PC-9 (cell line): Measurements from ENCODE around the gene CC2D1A. TPM values are rescaled to one million over a fixed set of nuclear protein-coding genes. Genes with fewer than 3 reads are reported as not detected.

ENCODE experiments used
- BruUV-seq: library from RNA; stranded (reverse); fragments of 400-500 nt; replicated peaks from 2 replicates; lab custom pipeline; 2021; lab: Mats Ljungman, UMichigan
- CTCF ChIA-PET: fragments of 300-600 bp; sonication (Branson Sonifier 250); formaldehyde crosslinking; loops from one replicate; lab custom pipeline; 2022; ENCODE audit warnings: antibody characterized with exemption; lab: Charles Lee
- POLR2A ChIA-PET: fragments of 300-600 bp; sonication (Branson Sonifier 250); formaldehyde crosslinking; loops from one replicate; lab custom pipeline; 2022; ENCODE audit warnings: antibody characterized with exemption; ENCODE audit not compliant: unreplicated experiment; lab: Charles Lee
- DNase-seq, 2 experiments: peaks; one replicate each; pipeline versions ENCODE4 v3.0.0 to v3.0.0-alpha.2; 2015 to 2022; ENCODE audit warnings: mixed read lengths in 1 of 2
- H2AFZ ChIP-seq: fragments of 200-600 bp; sonication (generic); 2 replicates; pipeline ENCODE4 v1.8.1; 2017; ENCODE audit warnings: antibody characterized with exemption
- H3F3A ChIP-seq: fragments of 200-600 bp; sonication (generic); 2 replicates; pipeline ENCODE4 v1.8.1; 2017; ENCODE audit warnings: antibody characterized with exemption, mild to moderate bottlenecking, low read depth; ENCODE audit not compliant: insufficient read depth
- H3K27ac ChIP-seq: fragments of 200-600 bp; sonication (generic); 2 replicates; pipeline ENCODE4 v1.6.1; 2016; ENCODE audit warnings: mixed run types
- H3K27me3 ChIP-seq: fragments of 200-600 bp; sonication (generic); 2 replicates; pipeline ENCODE4 v1.6.1; 2016; ENCODE audit warnings: low read depth, mixed run types; ENCODE audit not compliant: insufficient read depth
- H3K36me3 ChIP-seq: fragments of 200-600 bp; sonication (generic); 2 replicates; pipeline ENCODE4 v1.6.1; 2016; ENCODE audit warnings: low read depth, mixed run types
- H3K4me1 ChIP-seq: fragments of 200-600 bp; sonication (generic); replicated peaks from 2 replicates; pipeline ENCODE4 v1.6.1; 2016; ENCODE audit warnings: mixed run types; ENCODE audit not compliant: insufficient read depth
- H3K4me2 ChIP-seq: fragments of 200-600 bp; sonication (generic); 2 replicates; pipeline ENCODE4 v1.6.1; 2017; ENCODE audit warnings: mixed run types
- H3K4me3 ChIP-seq: fragments of 200-600 bp; sonication (generic); 2 replicates; pipeline ENCODE4 v1.6.1; 2016; ENCODE audit warnings: mixed run types
- H3K79me2 ChIP-seq: fragments of 200-600 bp; sonication (generic); 2 replicates; pipeline ENCODE4 v1.6.1; 2017; ENCODE audit warnings: low read depth, mixed run types
- H3K9me2 ChIP-seq: fragments of 200-600 bp; sonication (generic); 2 replicates; pipeline ENCODE4 v1.8.1; 2017; ENCODE audit warnings: mild to moderate bottlenecking; ENCODE audit not compliant: insufficient read depth
- H3K9me3 ChIP-seq: fragments of 200-600 bp; sonication (generic); 2 replicates; pipeline ENCODE4 v1.8.1; 2016; ENCODE audit warnings: low read depth; ENCODE audit not compliant: insufficient read depth
- H4K20me1 ChIP-seq: fragments of 200-600 bp; sonication (generic); 2 replicates; pipeline ENCODE4 v1.8.1; 2017; ENCODE audit not compliant: insufficient read depth
- CTCF ChIP-seq: fragments of 200-600 bp; sonication (generic); conservative IDR thresholded peaks from 2 replicates; pipeline ENCODE4 v1.6.1; 2017; ENCODE audit warnings: mixed run types, antibody characterized with exemption, mild to moderate bottlenecking, moderate library complexity
- EZH2 ChIP-seq: fragments of 200-600 bp; sonication (generic); IDR thresholded peaks from 2 replicates; pipeline ENCODE4 v1.8.0; 2017; ENCODE audit warnings: antibody characterized with exemption, low read depth
- intact Hi-C: fragments of 100-400 bp; cut with micrococcal nuclease; formaldehyde crosslinking; loops from one replicate; pipeline ENCODE4 v1.10.0; 2022; ENCODE audit not compliant: unreplicated experiment
- total RNA-seq: library from RNA; stranded (reverse); gene quantifications from 2 replicates; pipeline ENCODE4 v1.2.3, GENCODE V29; 2021

The CC2D1A gene
- total RNA-seq, 1 experiment from 2014 or later, result 55.1 TPM

- no peak overlapping the region for H3K4me2 ChIP-seq
- BruUV-seq, result no TSS peak
- H3F3A ChIP-seq, result no peaks in the 10 kb centered on the region
- no peaks in the 10 kb centered on the region for H3K36me3 ChIP-seq
- no peaks in the 10 kb centered on the region for H3K27me3 ChIP-seq
- peaks cover 6% of the 10 kb centered on the region for H3K4me1 ChIP-seq
- H2AFZ ChIP-seq, result no peak overlapping the region
- no peak for TF ChIP-seq CTCF
- TF ChIP-seq EZH2, result no peak
- POLR2A ChIA-PET, result no interaction called here
- peaks cover 8% of the 10 kb centered on the region for H4K20me1 ChIP-seq
- DNase-seq, result no peak
- CTCF ChIA-PET, result no interaction called here
- H3K4me3 ChIP-seq, result no peak overlapping the region
- intact Hi-C loops, result no loop called here
- no peaks in the 10 kb centered on the region for H3K9me2 ChIP-seq
- no peaks in the 10 kb centered on the region for H3K9me3 ChIP-seq
- no peak overlapping the region for H3K27ac ChIP-seq
- H3K79me2 ChIP-seq, result peaks cover 18% of the 10 kb centered on the region
These were observed 45.0 kb downstream of the CC2D1A start for GRCh38 chr19:13951043-13951442.

GRCh38 chr19:13951799-13952153, 45.8 kb downstream of the CC2D1A start:
- POLR2A ChIA-PET, result interaction anchor here (0.7 kb wide), 1 partner anchor 659 kb away, joined by 8 read pairs; no protein-coding TSS in a partner anchor
- Histone ChIP-seq H3F3A (no peaks in the 10 kb centered on the region), H3K27ac (no peak overlapping the region), H3K36me3 (no peaks in the 10 kb centered on the region), H3K9me2 (no peaks in the 10 kb centered on the region), H3K79me2 (peaks cover 18% of the 10 kb centered on the region), H3K4me1 (peaks cover 6% of the 10 kb centered on the region), H3K9me3 (no peaks in the 10 kb centered on the region), H3K4me2 (peak overlapping the region; percentile 37), H3K4me3 (0 out of 2 replicates have a peak overlapping the region, but pooled peaks have one; percentile 5), H2AFZ (no peak overlapping the region), H4K20me1 (peaks cover 8% of the 10 kb centered on the region), H3K27me3 (no peaks in the 10 kb centered on the region)
- TF ChIP-seq EZH2 (no peak), CTCF (no peak)
- no peak for DNase-seq
- intact Hi-C loops, result loop anchor here (2.0 kb wide), 2 partner anchors 59 to 71 kb away; no protein-coding TSS in a partner anchor
- no TSS peak for BruUV-seq
- CTCF ChIA-PET, result no interaction called here

- intact Hi-C loops, result loop anchor here (2.0 kb wide), 2 partner anchors 60 to 72 kb away; no protein-coding TSS in a partner anchor
- no peaks in the 10 kb centered on the region for H3K9me3 ChIP-seq
- H4K20me1 ChIP-seq, result peaks cover 8% of the 10 kb centered on the region
- ChIA-PET POLR2A (interaction anchor here (0.6 to 0.7 kb wide), 2 partner anchors 107 to 658 kb away, joined by 4 to 8 read pairs; no protein-coding TSS in a partner anchor), CTCF (interaction anchor here (0.6 to 1.1 kb wide), 2 partner anchors 90 to 129 kb away, joined by 4 to 7 read pairs; no protein-coding TSS in a partner anchor)
- H3K4me2 ChIP-seq, result peak within 1 kb of the TSS; percentile 100
- H3K36me3 ChIP-seq, result 0 out of 2 replicates have a peak, but pooled peaks cover 3% of the 10 kb centered on the region
- H3K27ac ChIP-seq, result no peak within 1 kb of the TSS
- H3K27me3 ChIP-seq, result no peaks in the 10 kb centered on the region
- no peaks in the 10 kb centered on the region for H3K9me2 ChIP-seq
- no peak for TF ChIP-seq CTCF
- H3F3A ChIP-seq, result no peaks in the 10 kb centered on the region
- H3K79me2 ChIP-seq, result peaks cover 18% of the 10 kb centered on the region
- BruUV-seq, result TSS peak; percentile 25
- peak within 1 kb of the TSS; percentile 85 for H2AFZ ChIP-seq
- H3K4me3 ChIP-seq, result peak within 1 kb of the TSS; percentile 82
- DNase-seq, result peak; percentile 99
- peaks cover 6% of the 10 kb centered on the region for H3K4me1 ChIP-seq
These were observed 46.3 kb downstream of the CC2D1A start, which contains the start of gene DCAF15 for GRCh38 chr19:13952154-13952930. Gene DCAF15, plus strand, starts transcription at chr19:13952509. Its CDS starts 4 bp downstream, at chr19:13952513.
